SK-N-MC (cell line): ENCODE results near the gene RASGRP3.

Source experiments
- DNase-seq: peaks from one replicate; pipeline ENCODE4 v3.0.0-alpha.2; 2011; ENCODE audit warnings: low read depth, low spot score
- H3K27ac ChIP-seq: fragments of 200-600 bp; sonication (generic); 2 replicates; pipeline ENCODE4 v1.5.1; 2016; ENCODE audit warnings: mixed run types
- H3K36me3 ChIP-seq: fragments of 200-600 bp; sonication (generic); 2 replicates; pipeline ENCODE4 v1.6.1; 2017; ENCODE audit warnings: antibody characterized with exemption, low read length, mixed read lengths; ENCODE audit not compliant: insufficient read depth
- H3K4me3 ChIP-seq: fragments of 200-600 bp; sonication (generic); 2 replicates; pipeline ENCODE4 v1.5.1; 2016
- H3K9ac ChIP-seq: fragments of 200-600 bp; sonication (generic); 2 replicates; pipeline ENCODE4 v1.8.0; 2017; ENCODE audit warnings: mixed run types, mixed read lengths; ENCODE audit not compliant: insufficient read length
- H3K9me3 ChIP-seq: fragments of 200-600 bp; sonication (generic); 2 replicates; pipeline ENCODE4 v1.6.1; 2017; ENCODE audit warnings: low read depth, mild to moderate bottlenecking, antibody characterized with exemption, low read length, moderate library complexity, mixed read lengths
- EZH2 ChIP-seq: fragments of 200-600 bp; sonication (generic); IDR thresholded peaks from one replicate; pipeline ENCODE4 v1.6.1; 2017; ENCODE audit warnings: antibody characterized with exemption
- FOXP2 ChIP-seq: optimal IDR thresholded peaks from 2 replicates; pipeline ENCODE3; 2011; ENCODE audit warnings: mild to moderate bottlenecking, moderate library complexity; ENCODE audit not compliant: insufficient read depth; ENCODE audit errors: extremely low read length, control extremely low read depth
- POLR2AphosphoS5 ChIP-seq: IDR thresholded peaks from 2 replicates; pipeline ENCODE4 v1.6.1; 2012; ENCODE audit warnings: mild to moderate bottlenecking, low read depth, low read length, borderline replicate concordance

RASGRP3 gene

DNA sequence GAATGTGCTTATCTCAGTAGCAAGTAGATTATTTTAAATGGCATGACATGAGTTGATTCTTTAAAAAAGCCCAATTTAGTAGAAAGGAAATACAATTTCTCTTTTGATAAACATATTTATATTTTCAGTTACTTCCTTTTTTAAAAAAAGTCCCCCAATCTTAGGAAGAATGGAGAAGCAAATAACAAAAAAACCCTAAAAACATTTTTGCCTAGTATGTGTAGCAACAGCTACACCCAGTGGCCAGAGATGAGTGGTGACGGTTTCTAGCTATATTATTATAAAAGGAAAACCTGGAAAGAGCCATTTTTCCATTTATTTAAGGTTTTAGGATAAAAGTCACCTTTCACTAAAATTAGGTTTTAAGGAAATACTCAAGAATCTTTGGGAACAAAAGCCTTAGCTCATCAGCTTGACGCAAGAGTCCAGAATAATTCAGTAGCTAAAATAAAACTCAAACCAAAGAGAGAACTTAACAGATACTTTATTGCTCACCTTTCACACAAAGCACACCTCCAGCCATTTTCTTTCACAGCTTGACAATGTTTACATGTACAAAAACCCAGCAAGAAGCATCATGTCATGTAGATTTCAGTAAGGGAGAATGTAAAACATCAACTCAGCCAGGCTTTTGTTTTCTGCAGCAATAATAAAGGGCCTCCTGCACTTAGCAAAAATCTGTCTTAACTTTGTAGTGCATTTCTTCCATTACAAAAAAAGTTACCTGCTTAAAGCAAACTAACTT is 106.9 kb downstream of the RASGRP3 start:
- no peaks in the 10 kb centered on the region for H3K9me3 ChIP-seq
- no peak overlapping the region for H3K27ac ChIP-seq
- TF ChIP-seq POLR2AphosphoS5 (no peak), EZH2 (no peak), FOXP2 (no peak)
- no peak overlapping the region for H3K9ac ChIP-seq
- DNase-seq = peak; percentile 28
- H3K36me3 ChIP-seq = peaks cover 57% of the 10 kb centered on the region
- no peak overlapping the region for H3K4me3 ChIP-seq

DNA sequence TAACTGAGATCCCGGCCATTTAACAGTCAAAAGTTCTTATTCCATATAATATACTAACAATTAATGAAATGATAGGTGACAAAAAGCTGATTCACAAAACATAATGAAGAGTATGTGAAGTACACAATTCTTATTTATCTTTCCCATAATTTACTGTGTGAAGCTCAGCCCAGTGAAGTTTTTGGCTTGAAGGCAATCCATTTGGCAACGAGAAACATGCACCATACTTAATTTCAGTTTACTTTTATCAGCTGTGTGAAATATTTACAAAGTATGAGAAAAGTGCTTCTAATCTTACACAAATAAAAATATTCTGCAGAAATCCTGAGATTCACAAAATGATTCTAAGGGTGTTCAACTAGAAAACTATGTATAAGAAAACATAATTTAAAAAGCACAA is 110.3 kb downstream of the RASGRP3 start:
- no peak for DNase-seq
- Histone ChIP-seq H3K4me3 (no peak overlapping the region), H3K27ac (no peak overlapping the region), H3K9me3 (no peaks in the 10 kb centered on the region), H3K9ac (no peak overlapping the region), H3K36me3 (peaks cover 84% of the 10 kb centered on the region)
- no peak for TF ChIP-seq EZH2
- TF ChIP-seq POLR2AphosphoS5 = no peak
- no peak for TF ChIP-seq FOXP2

DNA sequence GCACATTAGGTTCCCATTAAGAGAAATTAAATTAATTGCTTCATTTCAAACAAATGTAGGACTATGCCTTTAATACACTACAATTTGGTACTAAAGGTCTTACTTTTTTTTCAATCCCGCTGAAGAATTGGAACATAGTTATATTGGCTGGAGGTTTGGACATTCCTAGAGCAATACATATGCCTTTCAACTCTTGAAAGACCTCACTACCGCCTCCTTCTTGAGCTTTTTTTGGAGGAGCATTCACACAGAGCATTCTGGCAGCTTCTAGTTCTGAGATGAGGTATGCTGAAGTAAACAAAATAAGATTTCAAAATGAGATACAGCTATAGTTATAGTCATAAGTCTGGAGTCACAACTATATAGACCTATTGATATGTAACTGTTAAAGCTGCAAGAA is 111.8 kb downstream of the RASGRP3 start:
- no peak overlapping the region for H3K4me3 ChIP-seq
- H3K9ac ChIP-seq = no peak overlapping the region
- no peaks in the 10 kb centered on the region for H3K9me3 ChIP-seq
- peaks cover 88% of the 10 kb centered on the region for H3K36me3 ChIP-seq
- H3K27ac ChIP-seq = no peak overlapping the region
- DNase-seq = no peak
- TF ChIP-seq FOXP2 (no peak), POLR2AphosphoS5 (no peak), EZH2 (no peak)

DNA sequence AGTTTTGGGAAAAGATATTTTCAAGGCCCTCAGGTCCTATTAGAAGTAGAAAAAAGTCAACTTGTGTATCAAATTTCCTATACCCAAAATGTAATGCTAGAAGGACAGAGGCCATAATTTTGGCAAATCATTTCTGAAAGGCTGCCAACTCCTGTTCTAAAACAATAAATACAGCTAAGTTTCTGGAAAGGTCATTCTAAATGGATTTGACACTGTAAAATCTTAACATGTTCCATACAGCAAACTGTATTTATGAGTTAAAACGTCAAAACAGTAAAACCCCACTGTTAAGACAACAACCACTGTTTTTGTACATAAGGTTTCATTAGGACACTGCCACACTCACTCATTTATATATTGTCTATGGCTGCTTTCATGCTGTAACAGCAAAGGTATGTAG is 113.0 kb downstream of the RASGRP3 start:
- Histone ChIP-seq H3K9me3 (no peaks in the 10 kb centered on the region), H3K36me3 (peaks cover 86% of the 10 kb centered on the region), H3K4me3 (no peak overlapping the region), H3K27ac (peak overlapping the region; percentile 1; the same call in 1 of the 2 replicates), H3K9ac (no peak overlapping the region)
- no peak for DNase-seq
- TF ChIP-seq EZH2 (no peak), FOXP2 (no peak), POLR2AphosphoS5 (no peak)

DNA sequence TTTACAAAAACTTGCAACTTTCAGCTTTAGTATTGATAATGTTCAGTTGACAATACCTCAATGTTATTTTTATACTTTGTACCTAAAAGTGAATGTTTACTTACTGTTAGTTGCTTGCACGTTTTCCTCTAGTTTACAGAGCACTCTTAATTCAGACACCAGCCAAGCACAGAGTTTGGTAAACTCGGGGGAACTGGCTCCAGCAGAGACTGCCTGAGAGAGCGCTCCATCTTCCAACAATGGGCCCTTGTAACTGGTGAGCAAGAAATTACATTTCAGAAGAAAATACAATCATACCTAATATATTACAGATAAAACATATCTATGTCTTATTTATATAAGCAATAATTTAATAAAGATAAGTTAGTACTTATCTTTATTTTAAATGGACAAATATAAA is 118.9 kb downstream of the RASGRP3 start:
- DNase-seq = no peak
- H3K9me3 ChIP-seq = no peaks in the 10 kb centered on the region
- H3K4me3 ChIP-seq = no peak overlapping the region
- H3K36me3 ChIP-seq = peaks cover 44% of the 10 kb centered on the region
- TF ChIP-seq POLR2AphosphoS5 (no peak), FOXP2 (no peak), EZH2 (no peak)
- no peak overlapping the region for H3K27ac ChIP-seq
- H3K9ac ChIP-seq = no peak overlapping the region

DNA sequence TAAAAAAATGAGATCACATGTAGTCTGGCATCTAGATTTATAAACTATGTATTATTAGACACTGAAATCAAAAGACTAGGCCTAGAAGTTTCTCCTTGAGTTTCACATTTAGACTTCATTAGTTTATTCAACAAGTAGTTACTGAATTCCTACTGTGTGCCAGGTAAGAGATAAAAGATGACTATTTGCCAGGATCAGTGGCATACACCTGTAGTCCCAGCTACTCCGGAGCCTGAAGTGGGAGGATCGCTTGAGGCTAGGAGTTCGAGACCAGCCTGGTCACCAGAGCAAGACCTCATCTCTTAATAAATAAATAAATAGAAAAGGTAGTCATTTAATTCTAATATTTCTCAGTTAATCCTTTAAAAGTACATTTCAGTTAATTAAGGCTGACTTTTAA is 120.6 kb downstream of the RASGRP3 start:
- Histone ChIP-seq H3K9me3 (no peaks in the 10 kb centered on the region), H3K27ac (no peak overlapping the region), H3K4me3 (no peak overlapping the region), H3K9ac (peak overlapping the region; percentile 81), H3K36me3 (peaks cover 28% of the 10 kb centered on the region)
- DNase-seq = no peak
- no peak for TF ChIP-seq POLR2AphosphoS5
- TF ChIP-seq EZH2 = no peak
- no peak for TF ChIP-seq FOXP2

DNA sequence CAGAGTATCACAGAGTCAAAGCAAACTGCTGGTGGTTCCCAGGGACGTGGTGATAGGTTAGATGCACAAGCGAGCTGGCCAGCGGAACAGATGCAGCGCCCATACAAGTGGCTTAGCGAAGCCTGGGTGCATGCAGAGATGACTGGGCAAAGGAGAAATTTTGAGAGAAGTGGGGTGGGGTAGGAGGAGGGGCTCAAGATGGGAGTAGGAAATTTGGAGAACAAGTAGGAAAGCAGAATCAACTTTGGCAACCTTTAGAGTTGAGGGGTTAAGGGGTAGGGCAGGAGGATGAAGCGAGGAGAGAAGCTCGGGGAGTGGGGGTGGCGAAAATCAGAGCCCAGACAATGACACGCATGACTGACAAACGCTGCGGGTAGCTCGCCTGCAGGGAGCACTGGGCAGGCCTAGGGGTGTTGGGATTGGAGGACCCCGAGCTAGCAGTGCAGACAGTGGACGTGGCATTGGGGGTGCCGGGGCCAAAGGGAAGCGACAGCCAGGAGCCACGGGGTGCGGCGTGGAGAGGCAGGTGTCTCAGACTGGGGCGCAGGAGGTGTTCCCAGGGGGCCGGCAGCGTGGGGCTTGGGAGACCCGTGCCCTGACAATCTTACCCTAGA is 122.2 kb downstream of the RASGRP3 start:
- DNase-seq = no peak
- peaks cover 13% of the 10 kb centered on the region for H3K36me3 ChIP-seq
- H3K4me3 ChIP-seq = peak overlapping the region; percentile 89
- H3K27ac ChIP-seq = no peak overlapping the region
- no peaks in the 10 kb centered on the region for H3K9me3 ChIP-seq
- peak overlapping the region; percentile 81 for H3K9ac ChIP-seq
- no peak for TF ChIP-seq EZH2
- no peak for TF ChIP-seq FOXP2
- TF ChIP-seq POLR2AphosphoS5 = no peak

DNA sequence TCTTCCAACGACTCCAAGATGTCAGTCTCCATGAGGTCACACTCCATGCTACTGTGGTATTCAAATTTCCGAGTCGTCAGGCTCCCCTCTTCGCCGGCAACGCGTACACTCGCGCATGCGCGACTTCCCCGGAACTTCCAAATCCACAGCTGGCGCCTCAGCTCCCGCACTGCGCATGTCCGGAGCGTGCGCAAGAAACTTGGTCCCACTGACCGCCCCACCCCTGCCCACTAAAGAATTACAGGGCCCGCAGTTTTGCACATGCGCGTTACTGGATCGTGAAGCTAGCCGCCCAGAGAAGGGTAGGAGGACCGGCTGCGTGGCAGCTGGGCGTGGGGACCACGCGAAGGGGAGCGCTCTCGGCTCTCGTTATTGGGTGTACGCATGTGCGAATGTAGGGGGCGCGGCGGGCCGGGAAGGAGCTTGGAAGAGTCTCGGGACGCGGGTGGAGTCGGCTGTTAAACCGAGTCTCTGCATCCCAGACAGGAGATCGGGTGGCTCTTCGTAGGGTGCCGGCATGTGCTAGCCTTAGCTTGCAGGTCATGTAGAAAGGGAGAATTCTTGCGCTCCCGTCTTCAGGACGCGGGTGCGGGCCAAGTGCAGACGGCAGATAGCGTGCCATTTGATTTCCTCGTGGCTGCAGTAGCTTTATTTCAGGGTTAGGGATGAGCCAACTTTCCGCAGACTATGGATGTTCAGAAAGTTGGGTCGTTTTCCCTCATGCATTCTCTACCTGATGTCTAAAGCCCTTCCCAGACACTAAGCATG is 122.9 kb downstream of the RASGRP3 start, which contains the start of gene FAM98A:
FAM98A (minus strand) TSS at position 125 of the 768 bp plus-strand sequence; CDS start at position 47, 78 bp downstream.
- peak; percentile 88; the same call in 1 of the 2 replicates for TF ChIP-seq POLR2AphosphoS5
- no peak for TF ChIP-seq EZH2
- 0 out of 2 replicates have a peak within 1 kb of the TSS, but pooled peaks have one; percentile 4 for H3K27ac ChIP-seq

More for the DNA sequence above, 122.9 kb downstream of the RASGRP3 start, which contains the start of gene FAM98A:
- Histone ChIP-seq H3K9me3 (no peaks in the 10 kb centered on the region), H3K36me3 (peaks cover 7% of the 10 kb centered on the region), H3K4me3 (peak within 1 kb of the TSS; percentile 89), H3K9ac (peak within 1 kb of the TSS; percentile 81)
- DNase-seq = peak; percentile 96
